Measurements from ENCODE around the gene AIF1L. TPM values are rescaled to one million over a fixed set of nuclear protein-coding genes. Genes with fewer than 3 reads are reported as not detected.

AIF1L gene
- polyA plus RNA-seq, 1 experiment, result 0.31 TPM

DNA sequence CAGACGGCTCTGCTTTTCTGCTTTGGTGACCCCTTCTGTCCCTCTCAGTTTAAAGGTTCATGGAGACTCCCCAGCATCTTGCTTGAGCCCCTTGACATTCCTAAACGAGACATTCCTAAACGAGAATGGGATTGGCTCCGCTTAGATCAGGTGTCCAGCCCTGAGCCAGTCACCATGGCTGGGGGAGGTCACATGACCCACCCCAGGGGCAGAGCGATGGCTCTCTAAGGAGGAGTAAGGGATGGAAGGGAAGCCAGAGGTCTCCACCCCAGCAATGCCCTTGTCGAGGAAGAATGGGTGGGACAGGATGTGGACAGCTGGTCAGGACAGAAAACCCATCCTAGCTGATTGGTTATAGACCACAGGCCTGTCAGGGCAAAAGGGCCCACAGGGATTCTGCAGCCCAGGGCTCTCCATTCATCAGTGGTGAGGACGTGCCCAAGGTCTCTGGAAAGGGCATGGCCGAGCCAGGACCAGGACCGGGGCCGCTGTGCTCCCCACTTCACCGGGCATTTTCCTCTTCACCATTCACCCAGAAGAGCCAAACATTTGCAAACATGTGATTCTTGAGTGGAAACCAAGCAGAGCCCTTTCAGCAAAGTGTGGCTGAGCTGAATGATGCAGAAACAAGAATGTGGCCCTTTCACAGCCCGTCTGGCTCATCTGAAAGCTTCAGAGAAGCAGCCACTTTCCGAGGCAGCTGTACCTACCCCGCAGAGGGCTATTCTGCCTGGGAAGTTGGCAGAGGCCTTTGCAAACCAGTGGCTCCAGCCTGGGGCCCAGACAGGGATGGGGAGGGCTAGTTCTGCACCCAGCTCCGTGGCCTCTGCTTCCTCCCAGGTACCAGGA is 19.8 kb upstream of the AIF1L start:
- ChIA-PET CTCF (no interaction called here), POLR2A (no interaction called here)

DNA sequence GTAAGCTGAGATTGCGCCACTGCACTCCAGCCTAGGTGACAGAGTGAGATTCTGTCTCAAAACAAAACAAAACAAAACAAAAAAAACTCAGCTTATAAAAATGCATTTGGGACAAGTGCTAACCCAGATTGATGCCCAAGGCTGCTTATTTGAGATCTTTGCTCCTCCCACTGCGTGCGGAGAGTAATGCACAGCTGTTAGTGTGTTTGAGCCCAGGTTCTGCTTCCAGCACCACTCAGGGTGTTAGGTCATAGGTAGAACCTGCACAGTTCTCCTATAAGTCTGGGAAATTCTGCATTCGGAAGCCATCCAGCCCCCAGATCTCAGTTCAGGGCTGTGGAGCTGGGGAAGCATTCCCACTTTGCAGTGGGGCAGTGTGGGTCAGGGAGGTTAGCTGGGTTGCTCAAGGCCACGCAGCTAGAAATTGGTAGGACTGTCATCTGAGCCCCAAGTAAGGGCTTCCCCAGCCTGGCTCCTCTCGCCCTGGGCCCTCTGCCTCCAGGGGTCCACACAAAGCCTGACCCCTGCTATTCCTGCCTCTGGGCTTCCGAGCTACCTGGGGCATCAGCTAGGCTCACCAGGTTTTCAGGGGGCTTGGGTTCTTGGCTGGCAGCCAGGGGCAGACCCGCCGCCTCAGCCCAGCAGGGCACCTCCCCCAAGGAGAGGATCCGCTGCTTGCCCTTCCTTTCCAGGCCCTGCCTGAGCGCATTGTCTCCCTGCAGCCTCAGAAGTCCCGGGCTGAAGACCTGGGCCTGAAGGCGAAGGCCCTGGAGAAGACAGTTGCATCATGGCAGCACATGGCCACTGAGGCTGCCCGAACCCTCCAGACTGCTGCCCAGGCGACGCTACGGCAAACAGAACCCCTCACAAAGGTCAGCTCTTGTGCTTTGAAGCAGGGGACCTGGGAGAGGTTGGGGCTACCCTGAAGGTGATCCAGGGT is 17.6 kb upstream of the AIF1L start:
- ChIA-PET POLR2A (no interaction called here), CTCF (interaction anchor here (0.6 to 1.5 kb wide), 2 partner anchors 22 to 23 kb away, joined by 4 to 6 read pairs; no protein-coding TSS in a partner anchor)
- peaks cover 17% of the 10 kb centered on the region for H3K27me3 ChIP-seq (ENCODE audit: control insufficient read depth, insufficient read depth, low read length)
- TF ChIP-seq, protein P1, sequence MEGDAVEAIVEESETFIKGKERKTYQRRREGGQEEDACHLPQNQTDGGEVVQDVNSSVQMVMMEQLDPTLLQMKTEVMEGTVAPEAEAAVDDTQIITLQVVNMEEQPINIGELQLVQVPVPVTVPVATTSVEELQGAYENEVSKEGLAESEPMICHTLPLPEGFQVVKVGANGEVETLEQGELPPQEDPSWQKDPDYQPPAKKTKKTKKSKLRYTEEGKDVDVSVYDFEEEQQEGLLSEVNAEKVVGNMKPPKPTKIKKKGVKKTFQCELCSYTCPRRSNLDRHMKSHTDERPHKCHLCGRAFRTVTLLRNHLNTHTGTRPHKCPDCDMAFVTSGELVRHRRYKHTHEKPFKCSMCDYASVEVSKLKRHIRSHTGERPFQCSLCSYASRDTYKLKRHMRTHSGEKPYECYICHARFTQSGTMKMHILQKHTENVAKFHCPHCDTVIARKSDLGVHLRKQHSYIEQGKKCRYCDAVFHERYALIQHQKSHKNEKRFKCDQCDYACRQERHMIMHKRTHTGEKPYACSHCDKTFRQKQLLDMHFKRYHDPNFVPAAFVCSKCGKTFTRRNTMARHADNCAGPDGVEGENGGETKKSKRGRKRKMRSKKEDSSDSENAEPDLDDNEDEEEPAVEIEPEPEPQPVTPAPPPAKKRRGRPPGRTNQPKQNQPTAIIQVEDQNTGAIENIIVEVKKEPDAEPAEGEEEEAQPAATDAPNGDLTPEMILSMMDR (IDR thresholded peaks at IDR 0.05; ENCODE audit: low read depth, low read length), result no peak
- no peaks in the 10 kb centered on the region; the same call in 1 of the 2 replicates for H3K9me3 ChIP-seq (ENCODE audit: control insufficient read depth, insufficient read depth, low read length)
- no peak for DNase-seq (ENCODE audit: low read depth, low spot score)
- H3K4me3 ChIP-seq (ENCODE audit: low read depth, low read length), result no peak overlapping the region
- no peak overlapping the region for H3K27ac ChIP-seq (ENCODE audit: low read depth, low read length)

More for the DNA sequence above, 19.8 kb upstream of the AIF1L start:
- no peak overlapping the region for H3K27ac ChIP-seq (ENCODE audit: low read depth, low read length)
- no peaks in the 10 kb centered on the region; the same call in 1 of the 2 replicates for H3K9me3 ChIP-seq (ENCODE audit: control insufficient read depth, insufficient read depth, low read length)
- no peak overlapping the region for H3K4me3 ChIP-seq (ENCODE audit: low read depth, low read length)
- peaks cover 10% of the 10 kb centered on the region for H3K27me3 ChIP-seq (ENCODE audit: control insufficient read depth, insufficient read depth, low read length)
- no peak for DNase-seq (ENCODE audit: low read depth, low spot score)
- TF ChIP-seq, protein P1 (IDR thresholded peaks at IDR 0.05; ENCODE audit: low read depth, low read length), result no peak

DNA sequence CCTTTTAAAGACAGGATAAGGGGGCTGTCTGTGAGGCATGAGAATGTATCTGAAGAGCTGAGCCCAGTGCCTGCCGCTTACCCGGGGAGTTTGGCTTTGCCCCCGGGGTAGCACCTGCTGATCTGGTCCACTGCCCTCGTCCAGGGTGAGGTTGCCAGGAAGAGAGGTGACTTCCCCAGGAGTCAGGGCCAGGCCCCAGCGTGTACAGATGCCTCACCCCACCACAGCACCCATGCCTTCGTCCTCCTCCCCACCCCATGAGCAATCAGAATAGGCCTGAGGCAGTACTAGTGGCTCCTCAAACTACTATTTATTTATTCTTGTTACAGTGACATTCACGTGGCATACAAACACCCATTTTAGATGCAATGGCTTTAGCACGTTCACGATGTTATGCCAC is 15.7 kb upstream of the AIF1L start:
- TF ChIP-seq, protein P1 (IDR thresholded peaks at IDR 0.05; ENCODE audit: low read depth, low read length), result no peak
- Histone ChIP-seq H3K4me3 (ENCODE audit: low read depth, low read length) (no peak overlapping the region), H3K27me3 (ENCODE audit: control insufficient read depth, insufficient read depth, low read length) (peaks cover 22% of the 10 kb centered on the region), H3K9me3 (ENCODE audit: control insufficient read depth, insufficient read depth, low read length) (no peaks in the 10 kb centered on the region; the same call in 1 of the 2 replicates), H3K27ac (ENCODE audit: low read depth, low read length) (no peak overlapping the region)
- no peak for DNase-seq (ENCODE audit: low read depth, low spot score)
- ChIA-PET POLR2A (no interaction called here), CTCF (no interaction called here)

DNA sequence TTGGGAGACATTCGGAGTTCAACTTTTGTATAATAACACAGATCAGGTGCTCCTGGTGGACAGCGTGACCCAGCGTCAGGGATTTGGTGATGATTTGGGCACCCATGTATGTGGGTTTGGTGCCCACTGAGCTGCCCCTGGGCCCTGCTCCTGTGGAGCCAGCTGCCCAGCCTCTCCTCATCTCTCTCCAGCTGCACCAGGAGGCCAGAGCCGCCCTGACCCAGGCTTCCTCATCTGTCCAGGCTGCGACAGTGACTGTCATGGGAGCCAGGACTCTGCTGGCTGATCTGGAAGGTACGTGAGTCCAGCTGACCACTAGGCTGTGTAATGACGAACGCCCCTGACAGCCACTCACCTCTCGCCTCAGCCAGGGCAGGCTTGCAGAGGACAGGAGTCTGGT is 14.5 kb upstream of the AIF1L start:
- no peak for DNase-seq (ENCODE audit: low read depth, low spot score)
- TF ChIP-seq, protein P1 (IDR thresholded peaks at IDR 0.05; ENCODE audit: low read depth, low read length), result no peak
- Histone ChIP-seq H3K4me3 (ENCODE audit: low read depth, low read length) (no peak overlapping the region), H3K27me3 (ENCODE audit: control insufficient read depth, insufficient read depth, low read length) (peaks cover 19% of the 10 kb centered on the region), H3K9me3 (ENCODE audit: control insufficient read depth, insufficient read depth, low read length) (no peaks in the 10 kb centered on the region; the same call in 1 of the 2 replicates), H3K27ac (ENCODE audit: low read depth, low read length) (no peak overlapping the region)
- POLR2A ChIA-PET, result no interaction called here
- CTCF ChIA-PET, result no interaction called here

Data from AG04450 (cell line).